Activated naive CD4-positive, alpha-beta T cell treated with anti-CD3 and anti-CD28 coated beads, Interleukin-2, amount 10 ng/mL, durations not matched to agents 7 days and 5 days (primary cell): Measurements from ENCODE around the gene ATP6V0C.
"Not testable (repeated sequence)": the region's sequence is repeated elsewhere in the genome, so short reads cannot be mapped to it uniquely, and the experiment has no call there.

ENCODE experiments used
- CTCF ChIA-PET: fragments of 350-600 bp; sonication (Branson Sonifier 250); formaldehyde crosslinking; loops from one replicate; lab custom pipeline; 2021; ENCODE audit warnings: antibody characterized with exemption; lab: Charles Lee
- DNase-seq: peaks from one replicate; pipeline ENCODE4 v3.0.0-alpha.2; 2020
- H3K27ac Mint-ChIP-seq: one replicate; pipeline ENCODE4 v1.8.0; 2021; ENCODE audit warnings: mild to moderate bottlenecking, moderate library complexity, mixed read lengths
- H3K27me3 Mint-ChIP-seq: one replicate; pipeline ENCODE4 v1.8.0; 2021; ENCODE audit warnings: mild to moderate bottlenecking, mixed read lengths
- H3K36me3 Mint-ChIP-seq: one replicate; pipeline ENCODE4 v1.8.0; 2021; ENCODE audit warnings: mixed read lengths
- H3K4me1 Mint-ChIP-seq: one replicate; pipeline ENCODE4 v1.8.0; 2021; ENCODE audit warnings: mixed read lengths
- H3K4me3 Mint-ChIP-seq: one replicate; pipeline ENCODE4 v1.8.0; 2021; ENCODE audit warnings: mild to moderate bottlenecking, moderate library complexity, mixed read lengths
- H3K9me3 Mint-ChIP-seq: one replicate; pipeline ENCODE4 v1.8.0; 2021; ENCODE audit warnings: mixed read lengths

ATP6V0C gene

GRCh38 chr16:2528161-2529060 is 14.7 kb downstream of the ATP6V0C start:
- Mint-ChIP-seq H3K4me3 (no peak overlapping the region), H3K36me3 (peaks cover 21% of the 10 kb centered on the region), H3K27me3 (no peaks in the 10 kb centered on the region), H3K4me1 (peaks cover 24% of the 10 kb centered on the region), H3K27ac (no peak overlapping the region), H3K9me3 (no peaks in the 10 kb centered on the region)
- no peak for DNase-seq
- CTCF ChIA-PET, result no interaction called here

GRCh38 chr16:2529061-2529931 is 15.5 kb downstream of the ATP6V0C start:
- Mint-ChIP-seq H3K9me3 (no peaks in the 10 kb centered on the region), H3K4me1 (peaks cover 30% of the 10 kb centered on the region), H3K4me3 (no peak overlapping the region), H3K27me3 (no peaks in the 10 kb centered on the region), H3K27ac (peak overlapping the region; percentile 68), H3K36me3 (peaks cover 14% of the 10 kb centered on the region)
- no peak for DNase-seq
- CTCF ChIA-PET, result no interaction called here

DNA sequence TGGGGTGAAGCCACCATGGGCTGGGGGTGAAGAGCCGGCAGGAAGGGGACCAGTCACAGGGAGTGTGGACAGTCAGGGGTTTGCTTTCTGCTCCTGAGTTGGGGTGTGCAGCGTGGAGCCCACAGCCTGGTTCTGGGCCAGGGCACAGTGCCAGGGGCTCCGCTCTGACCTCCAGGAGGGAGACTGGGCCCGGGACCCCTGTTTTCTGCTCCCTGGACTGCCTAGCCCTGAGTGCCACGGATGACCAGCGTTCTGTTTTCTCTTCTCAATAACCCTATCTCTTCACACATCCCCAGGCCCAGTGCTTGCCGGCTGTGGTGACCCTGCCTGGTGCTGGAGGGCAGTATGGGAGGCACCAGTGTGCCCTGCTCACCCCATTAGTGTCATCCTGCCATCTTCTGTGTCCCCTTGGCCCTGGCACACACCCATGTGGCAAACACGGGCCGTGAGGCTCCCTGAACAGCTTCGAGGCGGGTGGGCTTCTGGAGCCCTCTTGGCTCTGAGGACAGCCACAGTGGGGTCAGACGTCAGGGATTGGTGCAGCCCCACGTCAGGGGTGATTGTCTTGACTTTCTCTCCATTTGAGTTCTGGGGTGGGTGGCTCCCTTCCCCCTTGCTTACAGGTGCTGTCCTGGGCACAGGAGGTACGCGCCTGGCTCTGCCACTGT is 16.3 kb downstream of the ATP6V0C start:
- CTCF ChIA-PET, result no interaction called here
- Mint-ChIP-seq H3K9me3 (no peaks in the 10 kb centered on the region), H3K4me3 (no peak overlapping the region), H3K27me3 (no peaks in the 10 kb centered on the region), H3K4me1 (peaks cover 32% of the 10 kb centered on the region), H3K27ac (peak overlapping the region; percentile 80), H3K36me3 (peaks cover 7% of the 10 kb centered on the region)
- DNase-seq, result no peak

GRCh38 chr16:2530629-2531318 is 17.0 kb downstream of the ATP6V0C start:
- DNase-seq, result no peak
- Mint-ChIP-seq H3K4me3 (peak overlapping the region; percentile 97), H3K27me3 (no peaks in the 10 kb centered on the region), H3K27ac (peak overlapping the region; percentile 99), H3K4me1 (peaks cover 34% of the 10 kb centered on the region), H3K36me3 (peaks cover 7% of the 10 kb centered on the region), H3K9me3 (no peaks in the 10 kb centered on the region)
- CTCF ChIA-PET, result interaction anchor here (2.0 kb wide), 1 partner anchor 10 kb away, joined by 7 read pairs; the partner anchor contains the start of gene AMDHD2

DNA sequence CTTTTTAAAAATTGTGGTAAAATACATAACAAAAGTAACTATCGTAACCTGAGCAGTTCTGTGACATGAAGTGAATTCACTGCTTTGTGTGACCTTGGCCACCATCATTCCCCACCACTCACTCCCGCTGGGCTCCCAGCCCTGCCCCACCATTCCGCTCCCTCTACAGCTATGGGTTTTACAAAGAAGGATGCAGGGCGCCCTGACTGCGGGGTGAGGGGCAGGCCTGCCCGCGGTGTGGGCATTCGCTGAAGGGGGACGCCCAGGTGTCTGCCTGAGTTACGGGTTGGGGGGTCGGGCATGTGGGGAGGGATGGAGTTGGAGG is 17.6 kb downstream of the ATP6V0C start, which contains the start of gene CEMP1:
Gene CEMP1 (minus strand): TSS at position 38 of the 325 bp plus-strand sequence. CDS start 335 bp downstream, outside the sequence.
- H3K9me3 Mint-ChIP-seq, result no peaks in the 10 kb centered on the region
- DNase-seq, result no peak
- peak within 1 kb of the TSS; percentile 97 for H3K4me3 Mint-ChIP-seq
- H3K27ac Mint-ChIP-seq, result peak within 1 kb of the TSS; percentile 99
- CTCF ChIA-PET, result interaction anchor here (2.0 kb wide), 1 partner anchor 11 kb away, joined by 7 read pairs; the partner anchor contains the start of gene AMDHD2
- no peaks in the 10 kb centered on the region for H3K27me3 Mint-ChIP-seq
- peaks cover 2% of the 10 kb centered on the region for H3K36me3 Mint-ChIP-seq
- peaks cover 34% of the 10 kb centered on the region for H3K4me1 Mint-ChIP-seq

DNA sequence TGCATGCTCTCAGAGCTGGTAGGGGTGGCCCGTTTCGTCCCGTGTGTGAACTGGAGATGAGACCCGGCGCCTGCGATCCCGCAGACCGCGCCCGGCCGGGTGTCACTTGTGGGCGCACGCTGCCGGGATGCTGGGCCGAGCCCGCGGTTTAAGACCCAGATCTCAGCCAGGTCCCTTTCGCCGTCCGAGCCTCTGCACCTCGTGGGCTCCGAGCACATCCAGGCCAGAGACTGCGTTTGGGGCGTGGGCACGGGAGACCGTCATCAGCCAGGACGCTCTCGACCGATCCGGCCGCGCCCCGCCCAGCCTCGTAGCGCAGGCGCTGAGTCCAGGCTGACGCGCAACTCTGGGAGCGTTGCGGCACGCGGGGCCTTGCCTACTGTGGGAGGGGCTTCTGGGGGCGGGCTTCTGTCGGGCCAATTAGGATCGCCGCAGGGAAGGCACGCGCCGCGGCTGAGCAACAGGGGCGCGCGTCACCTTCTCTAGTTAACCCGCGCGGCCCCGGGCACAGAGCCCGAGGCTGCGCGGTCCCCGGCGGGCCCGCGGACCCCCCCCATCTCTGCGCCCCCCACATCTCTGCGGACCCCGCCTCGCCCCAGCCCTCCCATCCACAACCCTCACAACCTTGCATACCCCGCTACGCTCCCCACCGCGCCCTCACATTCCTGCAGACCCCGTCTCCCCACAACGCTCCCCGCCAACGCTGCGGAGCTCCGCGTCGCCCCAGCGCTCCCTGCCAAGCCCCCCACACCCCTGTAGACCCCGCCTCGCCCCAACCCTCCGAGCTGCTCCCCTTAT is 18.1 kb downstream of the ATP6V0C start:
- Mint-ChIP-seq H3K36me3 (peaks cover 1% of the 10 kb centered on the region), H3K4me1 (peaks cover 39% of the 10 kb centered on the region), H3K4me3 (peak overlapping the region; percentile 97), H3K9me3 (no peaks in the 10 kb centered on the region), H3K27me3 (no peaks in the 10 kb centered on the region), H3K27ac (peak overlapping the region; percentile 99)
- CTCF ChIA-PET, result interaction anchor here (2.0 kb wide), 1 partner anchor 11 kb away, joined by 7 read pairs; the partner anchor contains the start of gene AMDHD2
- peak; percentile 99 for DNase-seq

DNA sequence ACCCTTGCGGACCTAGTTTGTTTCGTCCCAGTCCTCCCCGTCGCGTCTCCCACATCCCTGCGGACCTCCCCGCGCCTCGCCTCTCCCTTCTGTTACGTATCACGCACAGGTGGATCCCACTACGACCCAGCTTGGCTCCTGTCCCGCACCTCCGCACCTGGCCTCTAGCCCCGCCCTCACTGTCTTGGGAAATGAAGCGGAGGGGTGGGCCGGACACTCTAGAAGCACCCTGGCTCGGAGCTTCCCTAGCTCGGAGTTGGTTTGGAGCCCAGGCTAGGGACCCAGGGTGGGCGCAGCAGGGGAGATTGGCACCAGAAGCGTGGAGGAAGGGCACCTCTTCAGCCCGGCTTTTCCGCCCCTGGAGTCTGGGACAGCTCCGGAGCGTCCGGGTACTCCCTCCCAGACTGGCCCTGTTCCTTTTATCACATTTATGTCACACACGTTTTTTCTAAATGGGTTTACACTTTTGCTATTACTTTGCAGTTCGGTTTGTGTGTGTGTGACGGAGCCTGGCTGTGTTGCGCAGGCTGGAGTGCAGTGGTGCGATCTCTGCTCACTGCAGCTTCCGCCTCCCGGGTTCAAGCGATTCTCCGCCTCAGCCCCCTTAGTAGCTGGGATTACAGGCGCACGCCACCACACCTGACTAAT is 18.9 kb downstream of the ATP6V0C start:
- Mint-ChIP-seq H3K4me3 (peak overlapping the region; percentile 97), H3K36me3 (peaks cover 1% of the 10 kb centered on the region), H3K27me3 (no peaks in the 10 kb centered on the region), H3K4me1 (peaks cover 44% of the 10 kb centered on the region), H3K27ac (peak overlapping the region; percentile 99), H3K9me3 (no peaks in the 10 kb centered on the region)
- DNase-seq, result peak; percentile 77
- CTCF ChIA-PET, result interaction anchor here (2.0 kb wide), 1 partner anchor 12 kb away, joined by 7 read pairs; the partner anchor contains the start of gene AMDHD2

GRCh38 chr16:2533142-2533755 is 19.5 kb downstream of the ATP6V0C start:
- Mint-ChIP-seq H3K4me3 (peak overlapping the region; percentile 97), H3K4me1 (peaks cover 44% of the 10 kb centered on the region), H3K27ac (peak overlapping the region; percentile 99)
- not testable (repeated sequence) for H3K36me3 Mint-ChIP-seq, DNase-seq, H3K9me3 Mint-ChIP-seq, H3K27me3 Mint-ChIP-seq
- CTCF ChIA-PET, result interaction anchor here (2.0 kb wide), 1 partner anchor 13 kb away, joined by 7 read pairs; the partner anchor contains the start of gene AMDHD2

DNA sequence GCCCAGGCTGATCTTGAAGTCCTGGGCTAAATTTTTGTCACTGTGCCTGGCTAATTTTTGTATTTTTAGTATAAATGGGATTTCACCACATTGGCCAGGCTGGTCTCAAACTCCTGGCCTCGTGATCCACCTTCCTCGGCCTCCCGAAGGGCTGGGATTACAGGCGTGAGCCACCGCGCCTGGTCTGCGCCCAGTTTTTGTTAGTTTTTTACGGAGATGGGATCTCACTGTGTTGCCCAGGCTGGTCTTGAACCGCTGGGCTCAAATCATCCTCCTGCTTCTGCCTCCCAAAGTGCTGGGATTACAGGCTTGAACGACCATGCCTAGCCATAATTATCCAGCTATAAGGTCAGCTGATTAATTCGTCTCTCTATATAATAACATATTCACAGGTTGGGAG is 20.2 kb downstream of the ATP6V0C start:
- Mint-ChIP-seq H3K36me3 (peaks cover 3% of the 10 kb centered on the region), H3K27me3 (no peaks in the 10 kb centered on the region), H3K4me1 (peaks cover 48% of the 10 kb centered on the region), H3K9me3 (no peaks in the 10 kb centered on the region), H3K4me3 (peak overlapping the region; percentile 61), H3K27ac (peak overlapping the region; percentile 99)
- no peak for DNase-seq
- CTCF ChIA-PET, result no interaction called here

GRCh38 chr16:2534335-2534734 is 20.6 kb downstream of the ATP6V0C start:
- H3K36me3 Mint-ChIP-seq, CTCF ChIA-PET, H3K27me3 Mint-ChIP-seq, H3K9me3 Mint-ChIP-seq, H3K4me3 Mint-ChIP-seq, DNase-seq: not testable (repeated sequence)
- Mint-ChIP-seq H3K27ac (peak overlapping the region; percentile 99), H3K4me1 (peaks cover 52% of the 10 kb centered on the region)

DNA sequence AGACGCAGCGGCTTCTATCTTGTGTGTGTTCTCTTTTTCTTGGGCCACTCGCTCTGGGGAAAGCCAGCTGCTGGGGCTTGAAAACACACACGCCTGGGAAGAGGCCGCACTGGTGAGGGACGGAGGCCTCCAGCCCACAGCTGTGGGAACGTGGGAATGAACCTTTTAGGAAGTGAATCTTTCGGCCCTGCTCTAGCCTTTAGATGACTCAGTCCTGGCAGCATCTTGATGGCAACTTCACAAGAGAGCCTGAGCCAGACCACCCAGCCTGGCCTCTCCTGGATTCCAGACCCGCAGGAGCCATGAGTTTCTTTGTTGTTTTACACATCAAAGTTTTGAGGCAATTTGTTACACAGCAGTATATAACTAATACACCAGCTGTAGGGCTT is 21.9 kb downstream of the ATP6V0C start:
- DNase-seq, result no peak
- H3K27ac Mint-ChIP-seq, result no peak overlapping the region
- CTCF ChIA-PET, result no interaction called here

More for the DNA sequence above, 21.9 kb downstream of the ATP6V0C start:
- H3K27me3 Mint-ChIP-seq, result no peaks in the 10 kb centered on the region
- H3K4me3 Mint-ChIP-seq, result peak overlapping the region; percentile 18
- peaks cover 65% of the 10 kb centered on the region for H3K4me1 Mint-ChIP-seq
- peaks cover 8% of the 10 kb centered on the region for H3K36me3 Mint-ChIP-seq
- no peaks in the 10 kb centered on the region for H3K9me3 Mint-ChIP-seq
